ENCODE measurements around the gene TMEM179B.

- no peak for TF ChIP-seq POLR2AphosphoS5 (IDR thresholded peaks at IDR 0.05; ENCODE audit: low read depth, low read length)
- TF ChIP-seq REST (IDR thresholded peaks at IDR 0.05; ENCODE audit: insufficient read depth in 1 of 2, low read depth in 2 of 2, low read length in 2 of 2), result no peak
- TF ChIP-seq SIN3A (IDR thresholded peaks at IDR 0.05; ENCODE audit: borderline replicate concordance, insufficient read depth, low read length), result no peak
- no peak for TF ChIP-seq FOXP2 (optimal IDR thresholded peaks at IDR 0.05; ENCODE audit: borderline replicate concordance, extremely low read depth, extremely low read length, insufficient read depth)
- TF ChIP-seq TAF1 (IDR thresholded peaks at IDR 0.05; ENCODE audit: borderline replicate concordance, insufficient read depth, low read length), result no peak
Observed at GRCh38 chr11:62830904-62831519, 43.8 kb downstream of the TMEM179B start.
